CD4-positive, alpha-beta T cell (primary cell): ENCODE measurements around the gene APBB3. TPM values are rescaled to one million over a fixed set of nuclear protein-coding genes. Genes with fewer than 3 reads are reported as not detected.
A peak's percentile ranks its signal among the peaks of the same experiment; 100 is the strongest.

Source experiments
- ATAC-seq: fragments of 200-7000 bp; cut with Tn5 transposase; one replicate; pipeline ENCODE4 v1.10.0; 2022; ENCODE audit warnings: mild to moderate bottlenecking; ENCODE audit not compliant: poor library complexity
- CTCF ChIA-PET: fragments of 350-600 bp; sonication (Branson Sonifier 250); formaldehyde crosslinking; loops from one replicate; lab custom pipeline; 2021; ENCODE audit warnings: antibody characterized with exemption, inconsistent platforms; lab: Charles Lee
- POLR2A ChIA-PET: fragments of 350-600 bp; sonication (Branson Sonifier 250); formaldehyde crosslinking; loops from one replicate; lab custom pipeline; 2021; ENCODE audit warnings: antibody characterized with exemption, inconsistent platforms; lab: Charles Lee
- DNase-seq, 14 experiments: peaks; one replicate each; pipeline ENCODE4 v3.0.0-alpha.2; 2013 to 2020; ENCODE audit warnings: mixed read lengths in 2 of 14
- H3K27ac ChIP-seq, 2 donors: one replicate each; pipeline versions ENCODE4 v1.5.1 to v1.7.0; 2013; ENCODE audit warnings: low read length in 2 of 2, low read depth in 1 of 2, mild to moderate bottlenecking in 1 of 2
- H3K27me3 ChIP-seq, 2 experiments: 1 replicate in 1 of 2; 2 replicates in 1 of 2; pipeline versions ENCODE4 v1.6.1 to v1.7.0; 2013; ENCODE audit warnings: low read length in 2 of 2, control low read depth in 1 of 2, mild to moderate bottlenecking in 1 of 2, moderate library complexity in 1 of 2; ENCODE audit not compliant: insufficient read depth in 2 of 2, control insufficient read depth in 1 of 2
- H3K36me3 ChIP-seq: one replicate; pipeline ENCODE4 v1.6.1; 2013; ENCODE audit warnings: low read length, control low read depth; ENCODE audit not compliant: insufficient read depth
- H3K4me1 ChIP-seq: one replicate; pipeline ENCODE4 v1.6.1; 2013; ENCODE audit warnings: low read length, control low read depth; ENCODE audit not compliant: insufficient read depth
- H3K4me3 ChIP-seq: one replicate; pipeline ENCODE4 v1.5.1; 2013; ENCODE audit warnings: mild to moderate bottlenecking, low read length, moderate library complexity
- H3K9me3 ChIP-seq, 2 experiments: 1 replicate in 1 of 2; 2 replicates in 1 of 2; pipeline versions ENCODE4 v1.6.1 to v1.7.0; 2013; ENCODE audit warnings: low read length in 2 of 2, mild to moderate bottlenecking in 2 of 2, control low read depth in 1 of 2, moderate library complexity in 1 of 2; ENCODE audit not compliant: control insufficient read depth in 1 of 2, insufficient read depth in 1 of 2
- H3K27ac Mint-ChIP-seq: one replicate; pipeline ENCODE4 v1.8.0; 2020; ENCODE audit warnings: mixed read lengths
- H3K27me3 Mint-ChIP-seq: one replicate; pipeline ENCODE4 v1.8.0; 2021; ENCODE audit warnings: mixed read lengths
- H3K36me3 Mint-ChIP-seq: one replicate; pipeline ENCODE4 v1.8.0; 2021; ENCODE audit warnings: low read depth, mixed read lengths
- H3K4me1 Mint-ChIP-seq: one replicate; pipeline ENCODE4 v1.8.0; 2021; ENCODE audit warnings: low read depth, mixed read lengths
- H3K4me3 Mint-ChIP-seq: one replicate; pipeline ENCODE4 v1.8.0; 2020; ENCODE audit warnings: mild to moderate bottlenecking, mixed read lengths
- H3K9me3 Mint-ChIP-seq: one replicate; pipeline ENCODE4 v1.8.0; 2020; ENCODE audit warnings: mixed read lengths
- CTCF ChIP-seq: fragments of 200-600 bp; IDR thresholded peaks from one replicate; pipeline ENCODE4 v1.8.0; 2022; ENCODE audit warnings: antibody characterized with exemption, mild to moderate bottlenecking
- intact Hi-C, 2 experiments: fragments of 100-400 bp; cut with DNase I in 1 of 2; cut with micrococcal nuclease in 1 of 2; formaldehyde crosslinking; loops; one replicate each; pipeline versions ENCODE4 v1.15.1 to v1.9.0; 2023 to 2025; cut with DNase I, micrococcal nuclease
- total RNA-seq, 174 experiments: library from RNA in 2 of 174; stranded (reverse) in 2 of 174; gene quantifications; one replicate each; pipeline ENCODE4 v1.2.3 and lab custom pipeline; 2021 to 2026

APBB3 gene
- total RNA-seq, 2 experiments from 2014 or later: 56.6 to 61.5 TPM

- Histone ChIP-seq H3K4me1 (peaks cover 62% of the 10 kb centered on the region), H3K27ac (peak overlapping the region; percentile 89 to 97), H3K27me3 (no peaks in the 10 kb centered on the region), H3K36me3 (peaks cover 41% of the 10 kb centered on the region), H3K9me3 (no peaks in the 10 kb centered on the region), H3K4me3 (peak overlapping the region; percentile 98)
- intact Hi-C loops: loop anchor here (5.0 to 10.0 kb wide), 3 partner anchors 149 to 389 kb away; partner anchors contain the start of genes CYSTM1 (in 1 of the 2) and PFDN1 (in 1 of the 2)
- ATAC-seq: no peak
- ChIA-PET POLR2A (interaction anchor here (0.8 to 8.9 kb wide), 10 partner anchors 12 to 162 kb away, joined by 3 to 87 read pairs (median 6); partner anchors contain the start of genes ANKHD1, CD14, EIF4EBP3 and IK), CTCF (interaction anchor here (0.9 to 1.2 kb wide), 3 partner anchors 16 to 75 kb away, joined by 3 to 10 read pairs (median 3); partner anchors contain the start of gene EIF4EBP3)
- Mint-ChIP-seq H3K9me3 (no peaks in the 10 kb centered on the region), H3K27me3 (no peaks in the 10 kb centered on the region), H3K4me3 (peak overlapping the region; percentile 94), H3K4me1 (peaks cover 51% of the 10 kb centered on the region), H3K36me3 (peaks cover 56% of the 10 kb centered on the region), H3K27ac (peak overlapping the region; percentile 94)
- DNase-seq: peak in 3 of 14 experiments; percentile 16 to 47 (median 30)
- TF ChIP-seq CTCF: no peak
Observed at GRCh38 chr5:140563596-140563995, 802 bp downstream of the APBB3 start.

GRCh38 chr5:140561753-140562523 is 2.5 kb downstream of the APBB3 start:
- no peaks in the 10 kb centered on the region for H3K9me3 Mint-ChIP-seq
- Histone ChIP-seq H3K27me3 (no peaks in the 10 kb centered on the region), H3K36me3 (peaks cover 25% of the 10 kb centered on the region), H3K4me1 (peaks cover 52% of the 10 kb centered on the region), H3K4me3 (no peak overlapping the region), H3K9me3 (no peaks in the 10 kb centered on the region), H3K27ac (no peak overlapping the region)
- H3K27me3 Mint-ChIP-seq: no peaks in the 10 kb centered on the region
- peak in 1 of 14 experiments; percentile 20 for DNase-seq
- POLR2A ChIA-PET: interaction anchor here (1.4 to 8.9 kb wide), 2 partner anchors 14 to 160 kb away, joined by 5 to 87 read pairs; partner anchors contain the start of genes ANKHD1 and EIF4EBP3
- no peak for TF ChIP-seq CTCF
- CTCF ChIA-PET: interaction anchor here (1.4 kb wide), 2 partner anchors 10 to 15 kb away, joined by 3 read pairs; partner anchors contain the start of gene EIF4EBP3
- H3K4me3 Mint-ChIP-seq: no peak overlapping the region
- H3K4me1 Mint-ChIP-seq: peaks cover 51% of the 10 kb centered on the region
- peak overlapping the region; percentile 94 for H3K27ac Mint-ChIP-seq
- H3K36me3 Mint-ChIP-seq: peaks cover 45% of the 10 kb centered on the region
- ATAC-seq: no peak
- intact Hi-C loops: loop anchor here (5.0 to 10.0 kb wide), 3 partner anchors 150 to 387 kb away; partner anchors contain the start of genes CYSTM1 (in 1 of the 2) and PFDN1 (in 1 of the 2)

- H3K9me3 Mint-ChIP-seq: no peaks in the 10 kb centered on the region
- peaks cover 56% of the 10 kb centered on the region for H3K4me1 Mint-ChIP-seq
- H3K36me3 Mint-ChIP-seq: peaks cover 39% of the 10 kb centered on the region
- H3K27me3 Mint-ChIP-seq: no peaks in the 10 kb centered on the region
- Histone ChIP-seq H3K27ac (no peak overlapping the region), H3K4me3 (no peak overlapping the region), H3K27me3 (no peaks in the 10 kb centered on the region), H3K9me3 (no peaks in the 10 kb centered on the region), H3K36me3 (peaks cover 13% of the 10 kb centered on the region), H3K4me1 (peaks cover 49% of the 10 kb centered on the region)
- no peak for TF ChIP-seq CTCF
- no peak overlapping the region for H3K4me3 Mint-ChIP-seq
- DNase-seq (peak in 1 of 14 experiments; percentile 20), ATAC-seq (no peak)
- intact Hi-C loops: loop anchor here (5.0 to 10.0 kb wide), 3 partner anchors 152 to 385 kb away; partner anchors contain the start of genes CYSTM1 (in 1 of the 2) and PFDN1 (in 1 of the 2)
- H3K27ac Mint-ChIP-seq: no peak overlapping the region
- POLR2A ChIA-PET: interaction anchor here (1.2 to 8.9 kb wide), 2 partner anchors 12 to 159 kb away, joined by 4 to 87 read pairs; partner anchors contain the start of genes ANKHD1 and EIF4EBP3
- CTCF ChIA-PET: no interaction called here
Observed at GRCh38 chr5:140560227-140560626, 4.2 kb downstream of the APBB3 start.
